SK-N-MC (cell line): ENCODE measurements around the gene TCERG1L.

Experiments used
- DNase-seq: peaks from one replicate; pipeline ENCODE4 v3.0.0-alpha.2; 2011; ENCODE audit warnings: low read depth, low spot score
- H3K27ac ChIP-seq: fragments of 200-600 bp; sonication (generic); 2 replicates; pipeline ENCODE4 v1.5.1; 2016; ENCODE audit warnings: mixed run types
- H3K36me3 ChIP-seq: fragments of 200-600 bp; sonication (generic); 2 replicates; pipeline ENCODE4 v1.6.1; 2017; ENCODE audit warnings: antibody characterized with exemption, low read length, mixed read lengths; ENCODE audit not compliant: insufficient read depth
- H3K4me3 ChIP-seq: fragments of 200-600 bp; sonication (generic); 2 replicates; pipeline ENCODE4 v1.5.1; 2016
- H3K9ac ChIP-seq: fragments of 200-600 bp; sonication (generic); 2 replicates; pipeline ENCODE4 v1.8.0; 2017; ENCODE audit warnings: mixed run types, mixed read lengths; ENCODE audit not compliant: insufficient read length
- H3K9me3 ChIP-seq: fragments of 200-600 bp; sonication (generic); 2 replicates; pipeline ENCODE4 v1.6.1; 2017; ENCODE audit warnings: low read depth, mild to moderate bottlenecking, antibody characterized with exemption, low read length, moderate library complexity, mixed read lengths
- EZH2 ChIP-seq: fragments of 200-600 bp; sonication (generic); IDR thresholded peaks from one replicate; pipeline ENCODE4 v1.6.1; 2017; ENCODE audit warnings: antibody characterized with exemption
- FOXP2 ChIP-seq: optimal IDR thresholded peaks from 2 replicates; pipeline ENCODE3; 2011; ENCODE audit warnings: mild to moderate bottlenecking, moderate library complexity; ENCODE audit not compliant: insufficient read depth; ENCODE audit errors: extremely low read length, control extremely low read depth
- POLR2AphosphoS5 ChIP-seq: IDR thresholded peaks from 2 replicates; pipeline ENCODE4 v1.6.1; 2012; ENCODE audit warnings: mild to moderate bottlenecking, low read depth, low read length, borderline replicate concordance

The TCERG1L gene

GRCh38 chr10:131320860-131321604 lies 9.5 kb upstream of the TCERG1L start:
- H3K9me3 ChIP-seq, result no peaks in the 10 kb centered on the region
- no peaks in the 10 kb centered on the region for H3K36me3 ChIP-seq
- H3K9ac ChIP-seq, result no peak overlapping the region
- DNase-seq, result no peak
- TF ChIP-seq POLR2AphosphoS5 (no peak), EZH2 (no peak), FOXP2 (no peak)
- no peak overlapping the region for H3K4me3 ChIP-seq
- no peak overlapping the region for H3K27ac ChIP-seq

GRCh38 chr10:131318814-131319213 lies 7.3 kb upstream of the TCERG1L start:
- no peak for DNase-seq
- H3K36me3 ChIP-seq, result no peaks in the 10 kb centered on the region
- TF ChIP-seq POLR2AphosphoS5 (no peak), FOXP2 (no peak), EZH2 (no peak)
- H3K9me3 ChIP-seq, result no peaks in the 10 kb centered on the region
- no peak overlapping the region for H3K27ac ChIP-seq
- H3K4me3 ChIP-seq, result no peak overlapping the region
- no peak overlapping the region for H3K9ac ChIP-seq

- Histone ChIP-seq H3K27ac (no peak overlapping the region), H3K36me3 (no peaks in the 10 kb centered on the region), H3K9me3 (no peaks in the 10 kb centered on the region), H3K9ac (no peak overlapping the region), H3K4me3 (no peak overlapping the region)
- no peak for DNase-seq
- TF ChIP-seq POLR2AphosphoS5, result no peak
Measured at GRCh38 chr10:131318291-131318690, 6.8 kb upstream of the TCERG1L start.

- Histone ChIP-seq H3K9me3 (no peaks in the 10 kb centered on the region), H3K9ac (no peak overlapping the region), H3K4me3 (no peak overlapping the region), H3K36me3 (no peaks in the 10 kb centered on the region), H3K27ac (no peak overlapping the region)
- no peak for TF ChIP-seq POLR2AphosphoS5
- no peak for TF ChIP-seq EZH2
- no peak for TF ChIP-seq FOXP2
- no peak for DNase-seq
Measured at GRCh38 chr10:131316321-131317075, 5.0 kb upstream of the TCERG1L start.

GRCh38 chr10:131315344-131315743 lies 3.8 kb upstream of the TCERG1L start:
- H3K9ac ChIP-seq, result no peak overlapping the region
- no peaks in the 10 kb centered on the region for H3K9me3 ChIP-seq
- H3K4me3 ChIP-seq, result no peak overlapping the region
- no peak for DNase-seq
- no peaks in the 10 kb centered on the region for H3K36me3 ChIP-seq
- no peak for TF ChIP-seq FOXP2
- no peak for TF ChIP-seq EZH2
- TF ChIP-seq POLR2AphosphoS5, result no peak
- no peak overlapping the region for H3K27ac ChIP-seq

GRCh38 chr10:131314799-131315198 lies 3.3 kb upstream of the TCERG1L start:
- H3K4me3 ChIP-seq, result no peak overlapping the region
- DNase-seq, result no peak
- no peak overlapping the region for H3K27ac ChIP-seq
- no peaks in the 10 kb centered on the region for H3K9me3 ChIP-seq
- TF ChIP-seq FOXP2 (no peak), EZH2 (no peak), POLR2AphosphoS5 (no peak)
- no peaks in the 10 kb centered on the region for H3K36me3 ChIP-seq
- H3K9ac ChIP-seq, result no peak overlapping the region

- Histone ChIP-seq H3K9ac (no peak overlapping the region), H3K9me3 (no peaks in the 10 kb centered on the region), H3K36me3 (no peaks in the 10 kb centered on the region), H3K27ac (no peak overlapping the region), H3K4me3 (no peak overlapping the region)
- DNase-seq, result no peak
- TF ChIP-seq POLR2AphosphoS5, result no peak
- TF ChIP-seq EZH2, result no peak
- TF ChIP-seq FOXP2, result no peak
Measured at GRCh38 chr10:131314148-131314547, 2.6 kb upstream of the TCERG1L start.

- no peak overlapping the region for H3K9ac ChIP-seq
- no peak overlapping the region for H3K4me3 ChIP-seq
- no peak for TF ChIP-seq EZH2
- TF ChIP-seq POLR2AphosphoS5, result no peak
- no peak for TF ChIP-seq FOXP2
- no peaks in the 10 kb centered on the region for H3K9me3 ChIP-seq
- no peak for DNase-seq
- H3K27ac ChIP-seq, result no peak overlapping the region
- H3K36me3 ChIP-seq, result no peaks in the 10 kb centered on the region
Measured at GRCh38 chr10:131313377-131313776, 1.9 kb upstream of the TCERG1L start.

- no peaks in the 10 kb centered on the region for H3K9me3 ChIP-seq
- no peak for DNase-seq
- no peak overlapping the region for H3K4me3 ChIP-seq
- no peak overlapping the region for H3K27ac ChIP-seq
- H3K9ac ChIP-seq, result no peak overlapping the region
- TF ChIP-seq EZH2 (no peak), FOXP2 (no peak), POLR2AphosphoS5 (no peak)
- H3K36me3 ChIP-seq, result no peaks in the 10 kb centered on the region
Measured at GRCh38 chr10:131312478-131312836, 936 bp upstream of the TCERG1L start.
